Cardiac muscle cell (in vitro differentiated cells and primary cell): ENCODE data around the gene RAB4B. TPM values are rescaled to one million over a fixed set of nuclear protein-coding genes. Genes with fewer than 3 reads are reported as not detected.

ENCODE experiments used
- DNase-seq, 2 donors: peaks; one replicate each; pipeline versions ENCODE4 v3.0.0 to v3.0.0-alpha.2; 2010 to 2017; ENCODE audit warnings: low read depth in 1 of 2, low spot score in 1 of 2
- H3K27ac ChIP-seq: fragments of 200-600 bp; sonication (generic); 2 replicates; pipeline ENCODE4 v1.5.1; 2016
- H3K27me3 ChIP-seq: fragments of 200-600 bp; sonication (generic); 2 replicates; pipeline ENCODE4 v1.6.0; 2016; ENCODE audit warnings: control low read depth
- H3K36me3 ChIP-seq: fragments of 200-600 bp; sonication (generic); 2 replicates; pipeline ENCODE4 v1.5.1; 2016; ENCODE audit warnings: control low read depth
- H3K4me1 ChIP-seq: fragments of 200-600 bp; sonication (generic); 2 replicates; pipeline ENCODE4 v1.8.1; 2017; ENCODE audit warnings: low read depth, mild to moderate bottlenecking, mixed run types
- H3K4me3 ChIP-seq: fragments of 200-600 bp; sonication (generic); 2 replicates; pipeline ENCODE4 v1.5.1; 2016; ENCODE audit warnings: mild to moderate bottlenecking
- H3K9me3 ChIP-seq: fragments of 200-600 bp; sonication (generic); 2 replicates; pipeline ENCODE4 v1.5.1; 2017; ENCODE audit warnings: low read depth, mild to moderate bottlenecking, control low read depth
- CTCF ChIP-seq: IDR thresholded peaks from 2 replicates; pipeline ENCODE4 v1.5.1; 2012; ENCODE audit warnings: low read depth, mild to moderate bottlenecking, low read length
- polyA plus RNA-seq: library from polyadenylated mRNA; unstranded; fragments of >200 nt; fragmentation: Nextera tagmentation; extraction: Ambion mirVana; gene quantifications from 2 replicates; pipeline ENCODE4 v1.2.1, GENCODE V29; 2016
- total RNA-seq: library from RNA; depleted of rRNA; stranded (reverse); fragments of >200 nt; gene quantifications from 2 replicates; pipeline ENCODE4 v1.2.3, GENCODE V29; 2016

RAB4B gene
- total and polyA plus RNA-seq, 2 experiments from 2014 or later: 15.8 to 38.9 TPM

- DNase-seq: peak in 1 of 2 donors; percentile 38
- TF ChIP-seq CTCF: no peak
- Histone ChIP-seq H3K27me3 (no peaks in the 10 kb centered on the region), H3K36me3 (no peaks in the 10 kb centered on the region), H3K9me3 (no peaks in the 10 kb centered on the region), H3K4me3 (no peak within 1 kb of the TSS), H3K27ac (no peak within 1 kb of the TSS), H3K4me1 (no peaks in the 10 kb centered on the region)
Measured at GRCh38 chr19:40774916-40775631, 3.0 kb upstream of the RAB4B start, which contains the start of gene MIA. MIA (plus strand) TSS chr19:40775521; CDS start chr19:40775543, 22 bp downstream.

- no peak for DNase-seq
- no peak overlapping the region for H3K4me3 ChIP-seq
- H3K4me1 ChIP-seq: no peaks in the 10 kb centered on the region
- no peak for TF ChIP-seq CTCF
- H3K36me3 ChIP-seq: no peaks in the 10 kb centered on the region
- no peaks in the 10 kb centered on the region for H3K27me3 ChIP-seq
- no peak overlapping the region for H3K27ac ChIP-seq
- no peaks in the 10 kb centered on the region for H3K9me3 ChIP-seq
Measured at GRCh38 chr19:40775632-40776022, 2.4 kb upstream of the RAB4B start.

- Histone ChIP-seq H3K27me3 (no peaks in the 10 kb centered on the region), H3K4me1 (no peaks in the 10 kb centered on the region), H3K36me3 (no peaks in the 10 kb centered on the region), H3K9me3 (no peaks in the 10 kb centered on the region), H3K27ac (peak overlapping the region; percentile 98), H3K4me3 (no peak overlapping the region)
- no peak for DNase-seq
- no peak for TF ChIP-seq CTCF
Measured at GRCh38 chr19:40776364-40776763, 1.7 kb upstream of the RAB4B start.

- Histone ChIP-seq H3K36me3 (no peaks in the 10 kb centered on the region), H3K27ac (peak overlapping the region; percentile 98), H3K4me1 (no peaks in the 10 kb centered on the region), H3K27me3 (no peaks in the 10 kb centered on the region), H3K4me3 (peak overlapping the region; percentile 49), H3K9me3 (no peaks in the 10 kb centered on the region)
- no peak for TF ChIP-seq CTCF
- DNase-seq: peak; percentile 93 to 94
Measured at GRCh38 chr19:40776932-40777644, 959 bp upstream of the RAB4B start.

- DNase-seq: no peak
- no peaks in the 10 kb centered on the region for H3K36me3 ChIP-seq
- TF ChIP-seq CTCF: no peak
- H3K9me3 ChIP-seq: no peaks in the 10 kb centered on the region
- H3K27ac ChIP-seq: peak overlapping the region; percentile 98
- no peaks in the 10 kb centered on the region for H3K27me3 ChIP-seq
- H3K4me1 ChIP-seq: no peaks in the 10 kb centered on the region
- peak overlapping the region; percentile 49 for H3K4me3 ChIP-seq
Measured at GRCh38 chr19:40777645-40777936, 456 bp upstream of the RAB4B start.
